ENCODE measurements around the gene LCN10.
"Not testable (repeated sequence)": the region's sequence is repeated elsewhere in the genome, so short reads cannot be mapped to it uniquely, and the experiment has no call there.

The LCN10 gene

DNA sequence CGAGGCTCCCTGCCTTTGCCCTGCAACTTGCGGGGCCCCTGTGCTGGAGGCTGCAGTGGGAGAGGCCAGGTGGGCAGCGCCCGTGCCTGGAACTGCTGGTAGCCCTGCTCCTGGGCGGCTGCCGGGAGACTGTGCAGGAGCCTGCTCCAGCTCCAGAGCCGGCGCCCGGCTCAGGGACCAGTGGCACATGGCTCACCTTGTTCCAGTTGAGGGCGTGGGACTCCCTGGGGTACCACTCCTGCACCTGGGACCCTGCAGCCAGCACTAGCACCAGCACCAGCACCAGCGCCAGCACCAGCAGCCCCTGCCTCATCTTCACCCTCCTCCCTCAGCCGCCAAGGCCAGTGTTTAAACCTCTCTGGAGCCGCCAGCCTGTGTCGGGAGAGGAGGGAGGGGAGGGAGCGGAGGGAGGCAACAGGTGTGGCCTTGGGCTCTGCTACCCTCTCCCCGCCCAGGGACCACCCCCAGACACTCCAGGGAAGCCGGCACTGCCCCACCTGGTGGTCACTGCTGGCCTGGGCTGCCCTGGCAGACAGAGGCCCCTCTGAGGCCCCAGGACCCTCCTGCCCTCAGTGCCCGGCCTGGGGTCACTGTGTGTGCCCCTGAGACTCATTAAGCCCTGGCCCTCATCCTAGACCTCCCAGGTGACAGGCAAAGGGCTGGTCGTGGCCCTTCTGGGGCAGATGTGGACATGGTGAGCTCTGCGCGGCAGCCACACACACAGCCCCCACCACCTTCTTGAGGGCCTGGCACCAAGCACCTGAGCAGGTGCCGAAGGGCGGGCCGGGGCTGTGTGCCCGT, at the start of gene LCN10:
LCN10 (minus strand) TSS at position 350 of the 801 bp plus-strand sequence; CDS start at position 313, 37 bp downstream.
- no peak for DNase-seq

DNA sequence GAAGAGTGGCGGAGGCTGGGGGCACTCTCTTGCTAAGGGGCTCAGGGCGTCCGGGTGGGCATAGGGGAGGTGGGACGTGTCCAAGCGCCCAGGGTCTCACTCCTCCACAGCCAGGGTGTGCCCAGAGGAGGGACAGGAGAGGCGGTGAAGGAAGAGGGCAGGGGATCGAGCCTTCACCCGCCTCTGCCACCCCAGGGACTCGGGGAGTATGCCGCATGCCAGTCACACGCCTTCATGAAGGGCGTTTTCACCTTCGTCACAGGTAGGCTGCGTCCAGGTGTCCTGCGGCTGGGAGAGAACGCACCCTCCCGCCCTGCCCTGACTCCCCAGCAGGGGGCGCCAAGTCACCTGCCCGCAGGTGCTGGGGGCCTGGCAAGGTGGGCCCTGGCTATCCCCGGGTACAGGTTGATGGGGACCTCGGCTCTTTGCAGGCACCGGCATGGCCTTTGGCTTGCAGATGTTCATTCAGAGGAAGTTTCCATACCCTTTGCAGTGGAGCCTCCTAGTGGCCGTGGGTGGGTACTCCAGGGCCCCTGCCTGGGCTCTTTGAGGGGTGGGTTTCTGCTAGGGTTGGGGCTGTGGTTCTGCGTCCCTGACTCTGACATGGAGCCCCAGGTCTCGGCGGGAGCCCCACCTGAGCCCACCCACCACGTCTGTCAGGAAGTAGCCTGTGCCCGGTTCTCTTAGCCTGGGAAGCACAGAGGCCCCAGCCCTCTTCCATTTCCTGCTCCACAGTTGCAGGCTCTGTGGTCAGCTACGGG, 49.0 kb upstream of the LCN10 start:
- peak; percentile 46 for DNase-seq

DNA sequence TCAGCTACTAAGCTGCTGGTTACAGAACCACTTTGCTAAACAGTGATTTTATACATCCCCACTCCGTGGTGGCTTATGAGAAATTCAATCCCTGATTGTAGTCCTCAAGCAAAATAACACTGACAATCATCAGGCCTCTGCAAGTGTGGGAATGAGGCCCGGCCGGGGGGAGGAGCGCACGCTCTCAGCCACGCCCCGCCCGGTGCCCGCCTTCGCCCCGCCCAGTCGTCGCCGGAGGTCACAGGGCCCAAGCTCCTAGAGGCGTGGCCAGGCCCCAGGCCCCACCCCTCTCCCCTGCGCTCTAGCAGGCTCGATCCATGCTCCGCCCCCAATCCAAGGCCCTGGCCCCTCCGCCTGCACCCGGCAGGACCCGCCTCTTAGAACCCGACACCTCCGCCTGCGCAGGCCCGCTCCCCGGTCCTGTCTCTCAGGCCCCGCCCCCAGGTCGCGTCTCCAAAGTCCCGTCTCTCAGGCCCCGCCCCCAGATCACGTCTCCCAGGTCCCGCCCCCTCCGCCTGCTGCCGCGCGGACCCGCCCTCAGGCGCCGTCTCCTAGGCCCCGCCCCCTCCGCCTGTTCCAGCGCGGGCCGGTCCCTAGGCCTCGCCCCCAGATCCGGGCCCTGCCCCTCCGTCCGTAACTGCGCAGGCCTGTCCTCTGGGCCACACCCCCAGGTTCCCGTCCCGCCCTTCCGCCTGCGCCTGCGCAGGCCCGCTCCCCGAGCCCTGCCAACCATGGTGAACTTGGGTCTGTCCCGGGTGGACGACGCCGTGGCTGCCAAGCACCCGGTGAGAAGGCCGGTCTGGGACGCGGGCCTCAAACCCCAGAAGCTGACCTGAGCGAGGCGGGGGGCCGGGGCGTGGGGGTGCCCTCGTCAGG, 48.1 kb upstream of the LCN10 start, which contains the start of gene TMEM141:
TMEM141 (plus strand) TSS at position 705 of the 876 bp plus-strand sequence; CDS start at position 732, 27 bp downstream.
- peak; percentile 100 for DNase-seq

DNA sequence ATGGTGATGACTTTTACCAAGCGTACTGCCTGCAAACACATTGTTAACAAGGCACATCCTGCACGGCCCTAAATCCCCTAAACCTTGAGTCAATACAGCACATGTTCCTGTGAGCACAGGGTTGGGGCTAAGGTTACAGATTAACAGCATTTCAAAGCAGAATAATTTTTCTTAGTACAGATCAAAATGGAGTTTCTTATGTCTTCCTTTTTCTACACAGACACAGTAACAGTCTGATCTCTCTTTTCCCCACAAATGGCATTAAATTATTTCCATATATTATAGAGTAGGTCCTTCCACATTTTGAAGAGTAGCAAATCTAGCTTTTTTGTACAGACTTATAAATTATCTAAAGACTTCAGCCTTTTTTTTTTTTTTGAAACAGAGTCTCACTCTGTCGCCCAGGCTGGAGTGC, 46.8 kb upstream of the LCN10 start:
- no peak for DNase-seq

DNA sequence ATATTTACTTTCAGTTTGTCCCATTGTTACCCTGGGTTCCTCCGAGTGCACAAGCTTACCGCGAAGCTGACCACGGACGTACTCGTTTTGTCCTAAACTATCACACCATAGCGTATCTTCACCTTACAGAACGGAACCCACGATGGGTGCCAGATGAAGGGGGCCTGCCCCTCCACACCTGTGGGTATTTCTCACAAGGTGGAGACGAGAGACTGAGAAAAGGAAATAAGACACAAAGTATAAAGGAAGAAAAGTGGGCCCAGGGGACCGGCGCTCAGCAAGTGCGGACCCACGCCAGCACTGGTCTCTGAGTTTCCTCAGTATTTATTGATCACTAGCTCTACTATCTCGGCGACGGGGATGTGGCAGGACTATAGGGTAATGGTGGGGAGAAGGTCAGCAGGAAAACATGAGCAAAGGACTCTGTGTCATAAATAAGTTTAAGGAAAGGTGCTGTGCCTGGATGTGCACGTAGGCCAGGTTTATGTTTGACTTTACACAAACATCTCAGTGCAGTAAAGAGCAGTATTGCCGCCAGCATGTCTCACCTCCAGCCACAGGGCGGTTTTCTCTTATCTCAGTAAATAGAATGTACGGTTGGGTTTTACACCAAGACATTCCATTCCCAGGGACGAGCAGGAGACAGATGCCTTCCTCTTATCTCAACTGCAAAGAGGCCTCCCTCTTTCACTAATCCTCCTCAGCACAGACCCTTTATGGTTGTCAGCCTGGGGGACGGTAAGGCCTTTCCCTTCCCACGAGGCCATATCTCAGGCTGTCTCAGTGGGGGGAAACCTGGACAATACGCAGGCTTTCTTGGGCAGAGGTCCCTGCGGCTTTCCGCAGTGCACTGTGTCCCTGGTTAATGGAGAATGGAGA, 46.1 kb upstream of the LCN10 start:
- DNase-seq, result not testable (repeated sequence)

DNA sequence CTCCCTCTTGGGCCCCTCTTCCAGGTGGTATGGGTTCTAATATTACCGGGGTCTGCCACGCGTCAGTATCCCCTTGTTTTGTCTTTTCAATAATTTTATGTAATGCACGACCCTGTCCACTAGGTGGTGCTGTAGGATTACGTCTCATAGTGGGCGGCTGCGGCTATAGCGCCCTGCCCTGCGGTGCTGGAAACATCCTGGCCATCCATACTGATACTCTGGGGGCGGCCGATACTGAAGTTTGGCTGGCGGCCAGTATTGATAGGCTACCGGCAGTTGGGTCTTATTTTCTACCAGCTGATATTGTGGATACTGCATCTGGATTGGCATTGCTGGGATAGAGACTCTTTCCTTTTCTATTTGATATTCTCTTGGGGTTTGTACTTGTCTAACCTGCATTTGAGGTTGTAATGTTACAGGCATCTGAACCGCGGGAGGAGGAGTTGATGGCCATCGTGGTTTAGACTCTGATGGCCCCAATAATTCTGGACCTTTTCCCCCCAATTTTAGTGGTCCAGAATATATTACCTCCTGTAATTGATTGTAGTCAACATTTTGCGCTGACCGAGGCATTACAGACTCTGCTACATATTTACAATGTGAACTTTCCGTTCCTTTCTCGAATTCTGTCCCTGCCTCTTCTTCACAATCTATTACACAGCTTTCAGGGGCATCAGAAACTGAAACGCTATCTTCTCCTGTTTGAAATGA, 45.1 kb upstream of the LCN10 start:
- peak; percentile 74 for DNase-seq

DNA sequence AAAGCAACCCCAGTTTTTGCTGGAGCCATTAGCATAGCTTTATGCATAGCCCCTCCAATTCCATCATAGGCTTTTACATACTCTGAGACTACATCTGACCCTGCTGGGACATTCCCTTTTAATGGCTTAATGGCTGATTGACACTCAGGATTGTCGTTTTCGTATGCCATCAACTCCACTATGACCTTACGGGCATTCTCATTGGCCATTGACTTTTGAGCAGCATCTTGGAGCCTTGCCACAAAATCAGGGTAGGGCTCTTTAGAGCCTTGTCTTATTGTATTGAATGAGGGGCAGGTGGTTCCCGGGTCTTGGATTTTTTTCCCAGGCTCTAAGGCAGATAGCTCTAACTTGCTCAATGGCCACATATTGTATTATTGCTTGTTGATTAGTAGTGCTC, 44.2 kb upstream of the LCN10 start:
- DNase-seq, result not testable (repeated sequence)

DNA sequence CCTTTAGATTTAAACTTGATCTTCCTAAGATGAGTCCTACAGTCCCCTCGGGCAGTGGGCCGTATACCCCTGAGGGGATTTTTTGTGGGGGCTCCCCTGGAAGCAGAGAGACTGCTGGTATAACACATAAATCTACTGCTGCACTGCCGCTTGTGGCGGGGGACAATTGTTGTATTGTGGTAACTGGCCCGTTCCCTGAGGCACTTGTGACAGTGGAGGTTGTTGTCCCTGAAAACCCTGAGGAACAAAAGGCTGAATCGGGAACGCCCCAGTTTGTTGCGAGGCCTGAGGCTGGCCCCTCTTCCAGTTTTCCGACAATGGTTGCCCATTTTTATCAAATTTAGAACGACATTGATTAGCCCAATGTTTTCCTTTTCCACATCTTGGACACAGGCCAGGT, 43.7 kb upstream of the LCN10 start:
- DNase-seq, result no peak

DNA sequence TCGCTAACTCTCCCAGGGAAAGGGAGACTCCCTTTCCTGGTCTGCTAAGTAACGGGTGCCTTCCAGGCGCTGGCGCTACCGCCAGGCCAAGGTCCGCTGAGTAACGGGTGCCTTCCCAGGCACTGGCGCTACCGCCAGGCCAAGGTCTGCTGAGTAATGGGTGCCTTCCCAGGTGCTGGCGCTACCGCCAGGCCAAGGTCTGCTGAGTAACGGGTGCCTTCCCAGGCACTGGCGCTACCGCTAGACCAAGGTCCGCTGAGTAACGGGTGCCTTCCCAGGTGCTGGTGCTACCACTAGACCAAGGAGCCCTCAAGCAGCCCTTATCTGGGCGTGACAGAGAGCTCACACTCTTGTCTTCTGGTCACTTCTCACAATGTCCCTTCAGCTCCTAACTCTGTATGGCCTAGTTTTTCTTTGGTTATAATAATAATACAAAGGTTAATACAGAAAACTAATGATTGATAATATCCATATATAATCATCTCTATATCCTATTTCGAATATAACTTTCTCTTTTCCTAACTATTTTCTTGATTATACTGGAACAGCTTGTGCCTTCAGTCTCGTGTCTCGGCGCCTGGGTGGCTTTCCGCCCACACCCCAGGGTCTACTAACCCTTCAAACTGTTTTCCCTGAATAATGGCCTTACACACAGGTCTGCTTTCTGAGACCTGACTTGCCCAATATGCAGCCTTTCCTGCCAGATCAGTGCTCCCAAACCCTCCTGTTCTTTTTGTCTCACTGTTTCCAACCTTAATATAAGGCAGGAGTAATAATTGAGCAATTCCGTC, 43.0 kb upstream of the LCN10 start:
- not testable (repeated sequence) for DNase-seq

DNA sequence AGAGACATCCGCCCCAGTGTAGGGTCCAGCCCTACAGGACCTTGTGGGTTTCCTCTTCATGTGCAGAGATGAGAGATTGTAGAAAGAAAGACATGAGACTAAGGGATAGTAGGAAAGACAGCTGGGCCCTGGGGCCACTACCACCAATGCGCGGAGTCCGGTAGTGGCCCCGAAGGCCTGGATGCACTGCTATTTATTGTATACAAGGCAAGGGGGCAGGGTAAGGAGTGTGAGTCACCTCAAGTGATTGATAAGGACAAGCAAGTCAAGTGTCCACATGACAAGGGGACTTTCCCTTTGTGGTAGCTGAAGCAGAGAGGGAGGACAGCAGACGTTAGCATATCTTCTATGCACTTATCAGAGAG, 42.2 kb upstream of the LCN10 start:
- DNase-seq, result no peak

DNA sequence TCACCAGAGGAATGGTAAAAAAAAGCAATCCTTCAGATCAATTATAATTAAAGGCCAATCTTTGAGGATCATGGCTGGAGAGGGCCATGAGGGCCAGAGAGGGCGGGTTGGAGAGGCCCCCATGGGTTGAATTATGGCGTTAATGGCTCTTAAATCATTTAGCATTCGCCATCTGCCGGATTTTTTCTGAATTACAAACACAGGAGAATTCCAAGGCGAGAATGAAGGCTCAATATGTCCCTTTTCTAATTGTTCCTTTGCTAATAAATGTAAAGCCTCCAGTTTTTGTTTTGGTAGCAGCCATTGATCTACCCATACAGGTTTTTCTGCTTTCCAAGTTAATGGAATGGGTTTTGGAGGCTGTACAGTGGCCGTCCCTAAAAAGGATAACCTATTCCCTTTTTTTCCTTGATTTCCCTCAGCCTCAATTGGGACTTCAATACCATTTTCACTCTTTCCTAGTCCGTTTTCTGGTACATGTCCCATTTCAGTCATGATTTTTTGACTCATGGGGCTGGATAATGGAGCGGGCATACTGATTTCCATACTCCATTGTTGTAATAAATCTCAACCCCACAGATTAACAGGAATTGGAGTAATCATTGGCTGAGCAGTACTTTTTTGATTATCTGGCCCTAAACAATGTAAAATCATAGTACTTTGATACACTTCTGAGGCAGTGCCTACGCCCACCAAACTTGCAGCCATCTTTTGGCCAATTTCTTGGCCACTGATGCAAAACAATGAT, 41.7 kb upstream of the LCN10 start:
- peak; percentile 72 for DNase-seq

DNA sequence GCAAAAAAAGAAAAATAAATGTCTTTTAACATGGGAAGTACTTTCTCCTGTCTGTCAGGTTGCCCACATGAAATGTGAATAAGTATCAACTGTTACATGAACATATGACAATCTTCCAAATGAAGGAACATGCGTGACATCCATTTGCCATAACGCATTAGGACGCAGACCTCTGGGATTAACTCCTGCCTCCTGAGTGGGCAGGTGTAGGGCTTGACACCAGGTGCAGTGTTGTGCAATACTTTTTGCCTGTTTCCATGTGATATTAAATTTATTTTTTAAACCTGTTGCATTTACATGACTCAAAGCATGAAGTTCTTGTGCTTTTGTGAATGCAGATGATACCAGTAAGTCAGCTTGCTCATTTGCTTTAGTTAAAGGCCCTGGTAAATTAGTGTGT, 39.7 kb upstream of the LCN10 start:
- peak; percentile 67 for DNase-seq

DNA sequence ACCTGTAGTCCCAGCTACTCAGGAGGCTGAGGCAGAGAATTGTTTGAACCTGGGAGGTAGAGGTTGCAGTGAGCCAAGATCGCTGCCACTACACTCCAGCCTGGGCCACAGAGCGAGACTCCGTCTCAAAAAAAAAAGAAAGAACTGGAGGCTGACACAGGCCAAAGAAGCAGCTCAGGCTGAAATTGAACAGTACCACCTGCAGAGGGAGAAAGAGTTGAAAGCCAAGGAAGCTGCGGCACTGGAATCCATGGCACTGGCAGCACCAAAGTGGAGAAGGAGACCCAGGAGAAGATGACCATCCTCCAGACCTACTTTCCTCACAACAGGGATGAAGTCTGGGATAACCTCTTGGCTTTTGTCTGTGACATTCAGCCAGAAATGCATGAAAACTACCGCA, 37.1 kb upstream of the LCN10 start:
- no peak for DNase-seq

DNA sequence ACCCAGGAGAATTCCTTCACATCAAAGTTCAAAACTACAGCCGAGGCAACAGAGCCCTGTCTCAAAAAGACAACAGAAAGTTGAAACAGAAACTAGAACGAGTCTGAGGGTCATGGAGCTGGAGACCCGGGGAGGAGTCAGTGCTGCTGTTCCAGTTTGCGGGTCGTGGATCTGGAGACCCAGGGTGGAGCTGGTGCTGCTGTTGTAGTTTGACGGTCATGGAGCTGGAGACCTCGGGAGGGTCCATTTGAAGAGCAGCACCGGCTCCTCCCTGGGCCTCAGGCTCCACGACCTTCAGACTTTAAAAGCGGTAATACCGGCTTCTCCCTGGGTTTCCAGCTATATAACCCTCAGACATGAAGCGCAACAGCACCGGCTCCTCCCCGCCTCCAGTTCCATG, 34.6 kb upstream of the LCN10 start:
- no peak for DNase-seq

DNA sequence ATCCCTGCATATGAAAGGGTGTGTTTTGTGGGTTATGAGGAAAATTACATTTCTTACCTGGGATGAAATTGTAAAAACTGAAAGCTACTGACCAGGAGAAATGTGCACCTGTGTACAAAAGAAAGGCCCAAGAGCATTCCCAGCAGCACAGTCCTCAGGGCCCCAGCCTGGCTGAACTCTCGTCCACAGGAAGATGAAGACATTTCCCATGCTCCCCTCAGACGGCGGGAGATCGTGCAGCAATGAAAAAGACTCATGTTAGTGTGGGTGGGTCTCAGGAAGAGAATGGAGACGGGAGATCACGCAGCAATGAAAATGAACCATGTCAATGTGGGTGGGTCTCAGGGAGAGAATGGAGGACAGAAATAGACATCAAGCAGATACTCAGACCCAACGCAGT, 34.2 kb upstream of the LCN10 start:
- no peak for DNase-seq

DNA sequence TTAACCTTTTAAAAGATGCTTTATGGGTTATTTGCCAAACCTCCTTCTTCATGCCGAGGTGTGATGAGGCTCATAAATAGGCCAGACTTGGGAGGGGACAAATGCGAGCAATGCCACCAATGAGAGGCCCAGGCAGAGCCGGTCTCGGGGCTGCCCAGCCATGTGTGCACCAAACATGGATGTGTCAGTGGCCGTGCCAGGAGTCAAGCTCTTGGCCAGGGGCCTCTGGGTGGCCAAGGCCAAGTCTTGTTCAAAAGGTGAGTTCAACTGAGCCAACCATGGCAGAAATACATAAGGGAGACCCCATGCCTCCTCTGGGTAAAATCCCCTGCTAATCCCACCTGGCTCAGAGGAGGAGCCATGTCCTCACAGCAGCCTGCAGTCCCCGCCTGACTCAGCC, 32.5 kb upstream of the LCN10 start:
- DNase-seq, result no peak

DNA sequence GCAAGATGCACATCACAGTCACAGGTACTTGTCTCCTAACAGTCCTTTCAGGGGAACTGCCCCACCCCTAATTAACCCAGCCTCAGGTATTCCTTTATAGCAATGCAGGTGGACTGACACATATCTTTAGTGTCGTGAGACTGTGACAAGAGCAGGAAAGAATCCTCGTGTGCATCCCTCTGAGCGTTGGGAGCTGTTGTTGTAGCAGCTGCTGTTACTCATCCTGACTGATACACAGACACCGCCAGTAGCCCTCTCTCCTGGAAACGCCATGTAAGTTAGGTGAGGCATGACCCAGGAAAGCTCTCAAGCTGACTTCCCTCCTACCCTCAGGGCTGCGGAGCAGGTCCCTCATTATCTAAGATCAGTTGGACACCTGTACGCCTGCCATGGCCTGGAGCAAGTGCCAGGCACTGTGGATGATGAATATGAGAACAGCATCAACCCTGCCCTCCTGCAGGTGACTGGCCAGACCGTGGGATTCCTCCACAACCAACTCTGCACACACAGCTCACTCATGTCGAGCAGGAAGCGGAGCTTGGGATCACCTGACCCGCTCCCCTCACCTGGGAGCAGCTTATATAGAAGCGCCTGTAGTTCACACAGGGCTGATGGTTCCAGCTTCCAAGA, 31.8 kb upstream of the LCN10 start:
- no peak for DNase-seq

DNA sequence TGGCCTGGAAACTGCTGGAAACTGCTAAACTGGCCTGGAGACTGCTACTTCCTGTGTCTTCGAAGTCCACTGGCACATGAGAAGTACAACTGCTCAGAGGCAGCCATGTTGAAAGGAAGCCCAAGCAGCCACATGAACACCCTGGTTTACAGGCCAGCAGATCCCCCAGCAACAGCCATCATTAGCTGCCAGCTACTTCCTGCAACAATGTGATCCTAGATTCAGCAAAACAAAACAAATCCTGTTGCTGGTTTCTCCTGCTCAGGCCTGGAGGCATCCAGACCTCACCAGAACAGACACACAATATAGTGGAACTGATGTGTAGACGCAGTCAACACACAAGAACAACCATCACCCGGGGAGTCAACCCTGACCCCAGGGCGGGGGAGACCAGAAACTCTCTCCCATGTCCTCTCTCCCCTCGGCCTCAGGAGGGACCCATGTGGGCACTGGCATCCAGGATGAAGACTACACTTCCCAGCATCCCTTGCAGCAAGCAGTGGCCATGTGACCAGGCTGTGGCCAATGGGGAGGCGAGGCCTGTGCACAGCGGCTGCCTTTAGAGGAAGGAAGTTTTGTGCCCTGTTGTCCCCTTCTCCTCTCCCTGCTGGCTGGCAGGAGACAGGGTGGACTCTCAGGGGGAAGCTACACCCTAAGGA, 30.8 kb upstream of the LCN10 start:
- DNase-seq, result no peak

DNA sequence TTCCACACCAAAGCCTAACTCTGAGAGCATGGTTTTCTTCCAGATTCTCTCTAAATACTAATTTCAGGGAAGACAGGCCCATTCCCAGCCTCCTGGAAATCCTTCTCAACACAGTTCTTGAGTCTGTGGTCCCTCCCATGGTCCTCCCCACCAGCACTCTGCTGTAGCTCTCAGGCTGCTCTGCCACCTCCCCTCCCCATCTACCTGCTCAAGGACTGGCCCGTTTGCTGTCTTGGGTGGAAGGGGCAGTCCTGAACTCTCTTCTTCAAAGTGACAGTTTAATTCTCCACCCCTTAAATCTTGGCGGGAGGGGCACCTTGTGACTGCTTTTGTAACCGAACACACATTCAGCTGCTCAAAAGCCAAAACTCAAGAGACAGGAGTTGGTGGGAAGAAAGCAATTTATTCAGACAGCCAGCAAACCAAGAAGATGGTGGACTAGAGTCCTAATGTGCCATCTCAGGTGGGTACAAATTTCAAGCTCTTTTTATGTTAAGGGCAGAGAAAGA, 29.2 kb upstream of the LCN10 start:
- no peak for DNase-seq

All from NCI-H2171 (cell line).